Skeletal muscle satellite cell (primary cell): ENCODE results near the gene COLGALT1.
"Not testable (repeated sequence)": the region's sequence is repeated elsewhere in the genome, so short reads cannot be mapped to it uniquely, and the experiment has no call there.

Experiments used
- H3K27me3 ChIP-seq: 2 replicates; pipeline ENCODE4 v1.7.0; 2013; ENCODE audit warnings: low read length; ENCODE audit not compliant: control insufficient read depth, insufficient read depth
- H3K36me3 ChIP-seq: 2 replicates; pipeline ENCODE4 v1.7.0; 2013; ENCODE audit warnings: mild to moderate bottlenecking, control low read depth, low read length; ENCODE audit not compliant: insufficient read depth
- H3K4me1 ChIP-seq: 2 replicates; pipeline ENCODE4 v1.7.0; 2013; ENCODE audit warnings: low read length; ENCODE audit not compliant: control insufficient read depth, insufficient read depth
- H3K4me2 ChIP-seq: 2 replicates; pipeline ENCODE4 v1.7.0; 2013; ENCODE audit warnings: mild to moderate bottlenecking, low read length
- H3K4me3 ChIP-seq: 2 replicates; pipeline ENCODE4 v1.7.0; 2013; ENCODE audit warnings: low read length
- H3K9ac ChIP-seq: 2 replicates; pipeline ENCODE4 v1.7.0; 2013; ENCODE audit warnings: mild to moderate bottlenecking, low read depth, low read length, moderate library complexity
- H3K9me3 ChIP-seq: replicated peaks from 2 replicates; pipeline ENCODE4 v1.7.0; 2013; ENCODE audit warnings: mild to moderate bottlenecking, control low read depth, low read length

COLGALT1 gene

DNA sequence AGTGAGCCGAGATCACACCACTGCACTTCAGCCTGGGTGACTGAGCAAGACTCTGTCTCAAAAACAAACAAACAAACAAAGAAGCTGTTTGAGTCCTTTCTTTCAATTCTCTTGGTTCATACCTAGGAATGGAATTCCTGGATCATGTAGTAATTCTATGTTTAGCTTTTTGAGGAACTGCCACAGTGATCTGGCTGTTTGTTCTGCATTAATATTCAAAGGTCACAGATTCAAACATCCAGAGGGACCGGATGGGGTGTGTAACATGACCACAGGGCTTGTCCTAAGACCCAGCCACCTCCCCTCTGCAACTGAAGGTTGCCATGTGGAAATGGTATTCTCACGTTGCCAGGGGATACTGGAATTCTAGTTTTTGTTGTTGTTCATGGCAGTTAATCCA, 10.2 kb downstream of the COLGALT1 start:
- Histone ChIP-seq H3K27me3 (no peaks in the 10 kb centered on the region), H3K4me3 (no peak overlapping the region), H3K9ac (no peak overlapping the region), H3K4me1 (no peaks in the 10 kb centered on the region), H3K9me3 (no peaks in the 10 kb centered on the region), H3K36me3 (peaks cover 60% of the 10 kb centered on the region), H3K4me2 (no peak overlapping the region)

DNA sequence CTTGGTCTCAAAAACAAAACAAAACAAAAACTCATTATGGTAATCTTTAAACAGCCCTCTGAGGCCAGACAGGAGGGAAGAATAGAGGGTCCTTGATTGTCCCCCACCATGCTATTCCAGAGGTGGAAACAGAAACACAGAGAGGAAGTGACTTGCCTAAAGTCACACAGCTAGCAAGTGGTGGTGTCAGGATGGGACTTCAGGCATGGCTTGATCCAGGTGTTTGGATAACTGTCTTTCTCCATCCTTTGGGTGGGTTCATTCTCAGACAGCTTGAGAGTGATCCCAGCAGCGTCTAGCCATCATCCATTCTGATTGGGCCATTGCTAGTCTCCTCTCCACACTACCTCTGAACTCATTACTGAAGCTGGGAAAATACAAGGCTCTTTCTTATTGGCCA, 12.5 kb downstream of the COLGALT1 start:
- no peak overlapping the region for H3K9ac ChIP-seq
- no peak overlapping the region for H3K4me2 ChIP-seq
- H3K9me3 ChIP-seq = no peaks in the 10 kb centered on the region
- H3K27me3 ChIP-seq = no peaks in the 10 kb centered on the region
- H3K4me3 ChIP-seq = no peak overlapping the region
- no peaks in the 10 kb centered on the region for H3K4me1 ChIP-seq
- H3K36me3 ChIP-seq = peaks cover 56% of the 10 kb centered on the region

DNA sequence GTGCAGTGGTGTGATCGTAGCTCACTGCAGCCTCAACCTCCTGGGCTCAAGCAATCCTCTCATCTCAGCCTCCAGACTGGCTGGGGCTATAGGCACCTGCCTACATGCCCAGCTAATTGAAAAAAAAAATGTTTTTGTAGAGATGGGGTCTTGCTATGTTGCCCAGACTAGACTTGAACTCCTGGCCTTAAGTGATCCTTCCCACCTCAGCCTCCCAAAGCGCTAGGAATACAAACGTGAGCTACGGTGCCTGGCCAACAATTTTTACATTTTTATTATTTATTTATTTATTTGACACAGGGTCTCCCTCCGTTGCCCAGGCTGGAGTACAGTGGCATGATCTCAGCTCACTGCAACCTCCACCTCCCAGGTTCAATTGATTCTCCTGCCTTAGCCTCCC, 14.8 kb downstream of the COLGALT1 start:
- H3K9me3 ChIP-seq, H3K9ac ChIP-seq, H3K4me3 ChIP-seq, H3K27me3 ChIP-seq, H3K4me2 ChIP-seq, H3K4me1 ChIP-seq: not testable (repeated sequence)
- H3K36me3 ChIP-seq = peaks cover 55% of the 10 kb centered on the region

DNA sequence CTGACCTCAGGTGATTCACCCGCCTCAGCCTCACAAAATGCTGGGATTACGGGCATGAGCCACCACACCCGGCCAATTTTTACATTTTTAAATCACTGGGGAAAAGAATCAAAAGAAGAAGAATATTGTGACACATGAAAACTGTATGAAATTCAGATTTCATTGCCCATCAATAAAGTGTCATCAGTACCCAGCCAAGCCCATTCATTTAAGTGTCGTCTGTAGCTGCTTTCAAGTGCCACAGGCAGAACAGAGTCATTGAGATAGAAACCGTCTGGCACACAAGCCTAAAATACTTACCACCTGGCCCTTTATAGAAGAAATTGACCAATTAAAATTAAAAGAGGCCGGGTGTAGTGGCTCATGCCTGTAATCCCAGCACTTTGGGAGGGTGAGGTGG, 15.3 kb downstream of the COLGALT1 start:
- no peak overlapping the region for H3K4me3 ChIP-seq

DNA sequence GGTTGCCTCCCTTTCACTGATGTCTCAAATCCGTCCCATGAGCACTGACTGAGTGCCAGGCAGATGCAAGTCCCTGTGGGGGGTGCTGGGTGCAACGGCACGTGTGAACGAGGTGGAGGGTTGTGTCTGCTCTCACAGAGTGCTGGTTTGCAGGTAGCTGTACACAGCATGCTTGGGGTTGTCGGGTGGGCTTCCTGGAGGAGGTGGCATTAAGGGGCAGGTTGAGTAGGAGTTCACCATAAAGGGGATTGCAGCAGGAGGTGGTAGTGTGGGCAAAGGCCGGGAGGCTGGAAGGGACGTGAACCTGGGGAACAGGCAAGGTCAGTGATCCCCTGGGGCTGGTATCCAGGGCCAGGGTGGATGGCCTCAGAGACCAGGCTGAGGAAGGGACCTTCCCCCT, 17.2 kb downstream of the COLGALT1 start:
- no peak overlapping the region for H3K9ac ChIP-seq
- peaks cover 55% of the 10 kb centered on the region for H3K36me3 ChIP-seq
- no peak overlapping the region for H3K4me2 ChIP-seq
- H3K4me1 ChIP-seq = no peaks in the 10 kb centered on the region
- no peaks in the 10 kb centered on the region for H3K9me3 ChIP-seq
- H3K27me3 ChIP-seq = no peaks in the 10 kb centered on the region
- H3K4me3 ChIP-seq = no peak overlapping the region

More for the DNA sequence above, 15.3 kb downstream of the COLGALT1 start:
- Histone ChIP-seq H3K9ac (no peak overlapping the region), H3K4me2 (no peak overlapping the region), H3K27me3 (no peaks in the 10 kb centered on the region), H3K4me1 (no peaks in the 10 kb centered on the region), H3K36me3 (peaks cover 56% of the 10 kb centered on the region), H3K9me3 (no peaks in the 10 kb centered on the region)

DNA sequence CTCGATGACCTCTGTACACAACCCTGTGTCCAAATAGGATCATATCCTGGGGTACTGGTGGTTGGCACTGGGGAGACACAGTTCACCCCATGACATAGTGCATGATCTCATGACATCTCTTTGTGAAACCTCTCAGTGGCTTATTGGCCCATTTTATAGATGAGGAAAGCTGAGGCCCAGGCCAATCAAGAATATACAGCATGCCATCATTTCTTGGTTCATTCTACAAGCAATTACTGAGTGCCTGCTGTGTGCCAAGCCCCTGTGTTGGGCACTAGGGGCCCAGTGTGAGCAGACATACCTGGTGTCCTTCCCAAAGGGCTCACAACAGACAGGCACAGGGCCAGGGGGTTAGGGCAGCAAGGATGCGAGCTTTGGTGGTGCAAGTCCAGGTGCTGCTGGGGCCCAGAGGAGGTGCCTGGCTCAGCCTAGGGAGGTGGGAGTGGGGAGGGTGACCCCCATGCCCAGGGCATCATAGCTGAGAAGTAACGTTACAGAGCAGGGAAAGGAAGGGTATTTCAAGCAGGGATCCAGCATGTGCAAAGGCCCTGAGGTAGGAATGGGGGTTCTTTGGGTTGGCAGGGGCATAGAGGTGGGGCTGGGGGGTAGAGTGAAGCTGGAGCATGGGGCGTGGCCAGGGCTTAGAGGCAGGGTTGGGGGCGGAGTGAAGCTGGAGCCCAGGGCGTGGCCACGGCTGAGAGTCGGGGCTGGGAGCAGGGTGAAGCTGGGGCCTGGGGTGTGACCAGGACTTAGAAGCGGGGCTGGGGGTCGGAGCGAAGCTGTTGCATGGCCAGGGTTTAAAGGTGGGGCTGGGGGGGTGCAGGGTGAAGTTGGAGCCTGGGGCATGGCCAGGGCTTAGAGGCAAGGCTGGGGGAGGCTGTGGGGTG, 20.7 kb downstream of the COLGALT1 start:
- Histone ChIP-seq H3K4me3 (no peak overlapping the region), H3K36me3 (peaks cover 59% of the 10 kb centered on the region), H3K9me3 (no peaks in the 10 kb centered on the region), H3K27me3 (no peaks in the 10 kb centered on the region), H3K9ac (no peak overlapping the region), H3K4me1 (no peaks in the 10 kb centered on the region), H3K4me2 (no peak overlapping the region)

DNA sequence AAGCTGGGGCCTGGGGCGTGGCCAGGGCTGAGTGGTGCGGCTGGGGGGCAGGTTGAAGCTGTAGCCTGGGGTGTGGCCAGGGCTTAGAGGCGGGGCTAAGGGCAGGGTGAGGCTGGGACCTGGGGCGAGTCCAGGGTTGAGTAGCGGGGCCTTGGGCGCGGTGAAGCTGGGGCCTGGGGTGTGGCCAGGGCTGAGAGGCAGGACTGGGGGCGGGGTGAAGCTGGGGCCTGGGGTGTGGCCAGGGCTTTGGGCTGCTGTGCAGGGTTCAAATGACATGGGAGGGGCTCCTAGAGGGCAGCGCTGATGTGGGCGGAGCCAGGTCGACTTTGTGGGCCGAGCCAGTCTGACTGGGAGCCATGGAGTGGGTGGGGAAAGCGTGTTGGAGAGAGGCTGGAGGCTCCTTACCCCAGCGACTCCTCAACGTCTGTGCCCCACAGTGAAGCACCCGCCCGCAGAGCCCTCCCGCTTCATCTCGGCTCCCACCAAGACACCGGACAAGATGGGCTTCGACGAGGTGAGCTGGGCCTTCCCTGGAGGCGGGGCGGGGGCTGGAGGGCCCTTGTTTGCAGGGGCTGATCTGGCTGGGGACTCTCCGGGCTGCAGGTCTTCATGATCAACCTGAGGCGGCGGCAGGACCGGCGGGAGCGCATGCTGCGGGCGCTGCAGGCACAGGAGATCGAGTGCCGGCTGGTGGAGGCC, 21.5 kb downstream of the COLGALT1 start:
- Histone ChIP-seq H3K4me2 (no peak overlapping the region), H3K36me3 (peaks cover 63% of the 10 kb centered on the region), H3K9me3 (no peaks in the 10 kb centered on the region), H3K4me1 (no peaks in the 10 kb centered on the region), H3K4me3 (no peak overlapping the region), H3K27me3 (no peaks in the 10 kb centered on the region), H3K9ac (no peak overlapping the region)

DNA sequence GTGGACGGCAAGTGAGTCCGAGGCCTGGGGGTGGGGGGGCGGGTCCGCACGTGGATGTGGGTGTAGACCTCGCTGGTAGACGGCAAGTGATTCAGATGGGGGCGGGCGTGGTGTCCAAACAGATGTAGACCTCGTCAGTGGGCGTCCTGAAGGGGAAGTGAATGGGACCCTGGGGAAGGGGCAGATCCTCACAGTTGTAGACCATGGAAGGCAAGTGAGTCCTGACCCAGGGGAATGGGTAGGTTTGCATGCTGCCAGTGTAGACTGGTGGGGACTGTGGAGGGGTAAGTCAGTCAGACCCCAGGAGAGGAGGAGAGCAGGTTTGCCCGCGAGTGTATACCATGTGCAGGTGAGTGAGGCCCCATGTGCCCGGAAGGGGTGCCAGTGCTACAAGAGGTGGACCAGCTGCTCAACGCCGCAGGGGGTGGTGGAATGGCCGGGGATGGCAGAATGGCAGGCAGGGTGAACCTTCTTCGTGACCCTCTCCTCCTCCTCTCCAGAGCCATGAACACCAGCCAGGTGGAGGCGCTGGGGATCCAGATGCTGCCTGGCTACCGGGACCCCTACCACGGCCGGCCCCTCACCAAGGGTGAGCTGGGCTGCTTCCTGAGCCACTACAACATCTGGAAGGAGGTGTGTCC, 22.1 kb downstream of the COLGALT1 start:
- no peak overlapping the region for H3K4me2 ChIP-seq
- H3K27me3 ChIP-seq = no peaks in the 10 kb centered on the region
- H3K9me3 ChIP-seq = no peaks in the 10 kb centered on the region
- H3K9ac ChIP-seq = no peak overlapping the region
- no peak overlapping the region for H3K4me3 ChIP-seq
- H3K36me3 ChIP-seq = peaks cover 66% of the 10 kb centered on the region
- no peaks in the 10 kb centered on the region for H3K4me1 ChIP-seq

DNA sequence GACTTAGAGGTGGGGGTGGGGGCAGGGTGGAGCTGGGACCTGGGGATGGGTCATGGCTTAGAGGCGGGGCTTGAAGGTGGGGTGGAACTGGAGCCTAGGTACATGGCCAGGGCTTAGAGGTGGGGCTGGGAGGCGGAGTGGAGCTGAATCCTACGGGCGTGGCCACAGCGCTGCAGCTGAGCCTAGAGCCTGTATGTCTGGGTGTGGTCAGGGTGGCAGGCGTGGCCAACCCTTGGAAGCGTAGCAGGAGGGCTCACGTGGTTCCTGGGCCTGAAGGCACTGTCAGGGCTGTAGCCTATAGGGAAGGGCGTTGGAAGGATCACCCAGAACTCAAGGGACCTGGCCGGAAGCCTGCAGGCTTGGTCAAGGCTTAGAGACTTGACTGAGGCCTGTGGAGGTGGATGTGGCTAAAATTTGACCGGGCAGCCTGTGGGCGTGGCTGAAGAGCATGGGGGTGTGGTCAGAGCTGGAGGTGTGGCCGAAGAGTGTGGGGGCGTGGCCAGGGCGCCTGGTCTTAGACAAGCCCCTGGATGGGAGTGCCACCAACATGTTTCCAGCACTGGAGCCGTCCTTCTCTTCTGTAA, 24.3 kb downstream of the COLGALT1 start:
- Histone ChIP-seq H3K27me3 (no peaks in the 10 kb centered on the region), H3K9ac (no peak overlapping the region), H3K4me1 (no peaks in the 10 kb centered on the region), H3K36me3 (peaks cover 62% of the 10 kb centered on the region), H3K9me3 (no peaks in the 10 kb centered on the region), H3K4me2 (no peak overlapping the region), H3K4me3 (no peak overlapping the region)

DNA sequence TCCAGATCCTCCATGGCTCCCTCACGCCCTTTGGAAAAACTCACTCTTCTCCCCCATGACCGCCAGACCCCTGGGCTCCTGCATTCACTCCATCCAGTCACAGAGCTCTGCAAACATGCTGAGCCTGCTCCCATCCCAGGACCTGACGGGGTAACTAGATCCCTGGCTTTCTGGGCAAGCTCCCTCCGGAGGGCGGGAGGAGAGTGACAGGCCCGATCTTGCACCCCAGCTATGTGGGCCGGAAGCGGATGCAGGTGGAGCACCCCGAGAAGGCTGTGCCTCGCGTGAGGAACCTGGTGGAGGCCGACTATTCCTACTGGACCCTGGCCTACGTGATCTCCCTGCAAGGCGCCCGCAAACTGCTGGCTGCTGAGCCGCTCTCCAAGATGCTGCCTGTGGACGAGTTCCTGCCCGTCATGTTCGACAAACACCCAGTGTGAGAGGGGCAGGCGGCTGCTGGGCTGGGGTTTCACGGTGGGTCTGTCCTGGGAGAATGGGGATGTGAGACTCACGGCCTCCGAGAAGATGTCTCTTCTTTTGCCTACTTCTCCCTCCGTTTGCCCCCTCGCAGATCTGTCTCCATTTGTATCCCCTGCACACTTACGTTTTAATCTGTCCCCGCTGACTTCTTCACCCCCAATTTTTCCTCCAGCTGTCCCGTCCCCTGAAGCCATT, 25.2 kb downstream of the COLGALT1 start:
- Histone ChIP-seq H3K4me3 (no peak overlapping the region), H3K27me3 (no peaks in the 10 kb centered on the region), H3K4me1 (no peaks in the 10 kb centered on the region), H3K9me3 (no peaks in the 10 kb centered on the region), H3K36me3 (peaks cover 56% of the 10 kb centered on the region), H3K9ac (no peak overlapping the region), H3K4me2 (no peak overlapping the region)
